ENCODE measurements around the gene C10orf143.

The C10orf143 gene

DNA sequence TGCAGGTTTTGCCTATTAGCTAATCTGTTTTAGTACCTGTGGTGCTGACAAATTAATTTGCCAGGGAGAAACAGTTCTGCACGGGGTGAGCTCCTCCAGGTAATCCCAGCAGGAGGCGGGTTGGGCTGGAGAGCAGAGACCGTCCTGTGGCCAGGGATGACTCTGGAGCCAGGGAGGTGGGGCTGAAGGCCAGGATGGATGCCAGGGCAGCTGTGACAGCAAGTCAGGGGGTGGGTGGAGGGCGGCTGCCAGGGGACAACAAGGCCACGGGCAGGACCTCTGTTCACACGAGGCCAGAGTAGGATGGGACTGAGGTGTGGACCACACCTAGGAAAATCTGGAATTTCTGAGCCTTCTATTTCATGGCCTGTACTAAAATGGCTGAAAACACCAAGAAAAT, 48.9 kb downstream of the C10orf143 start:
- Histone ChIP-seq H3K27me3 (replicated peaks) (no peaks in the 10 kb centered on the region), H3K4me3 (ENCODE audit: low read depth, low read length) (no peak overlapping the region), H3K27ac (no peak overlapping the region), H3K36me3 (replicated peaks) (no peaks in the 10 kb centered on the region)
- TF ChIP-seq, protein P1, sequence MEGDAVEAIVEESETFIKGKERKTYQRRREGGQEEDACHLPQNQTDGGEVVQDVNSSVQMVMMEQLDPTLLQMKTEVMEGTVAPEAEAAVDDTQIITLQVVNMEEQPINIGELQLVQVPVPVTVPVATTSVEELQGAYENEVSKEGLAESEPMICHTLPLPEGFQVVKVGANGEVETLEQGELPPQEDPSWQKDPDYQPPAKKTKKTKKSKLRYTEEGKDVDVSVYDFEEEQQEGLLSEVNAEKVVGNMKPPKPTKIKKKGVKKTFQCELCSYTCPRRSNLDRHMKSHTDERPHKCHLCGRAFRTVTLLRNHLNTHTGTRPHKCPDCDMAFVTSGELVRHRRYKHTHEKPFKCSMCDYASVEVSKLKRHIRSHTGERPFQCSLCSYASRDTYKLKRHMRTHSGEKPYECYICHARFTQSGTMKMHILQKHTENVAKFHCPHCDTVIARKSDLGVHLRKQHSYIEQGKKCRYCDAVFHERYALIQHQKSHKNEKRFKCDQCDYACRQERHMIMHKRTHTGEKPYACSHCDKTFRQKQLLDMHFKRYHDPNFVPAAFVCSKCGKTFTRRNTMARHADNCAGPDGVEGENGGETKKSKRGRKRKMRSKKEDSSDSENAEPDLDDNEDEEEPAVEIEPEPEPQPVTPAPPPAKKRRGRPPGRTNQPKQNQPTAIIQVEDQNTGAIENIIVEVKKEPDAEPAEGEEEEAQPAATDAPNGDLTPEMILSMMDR (IDR thresholded peaks at IDR 0.05; ENCODE audit: low read depth, low read length, missing control alignments) = no peak
- in situ Hi-C loops (cut with HindIII; ENCODE audit: low pct_ligation_motif_present, low sequenced_read_pairs) = no loop called here
- no peak for DNase-seq

DNA sequence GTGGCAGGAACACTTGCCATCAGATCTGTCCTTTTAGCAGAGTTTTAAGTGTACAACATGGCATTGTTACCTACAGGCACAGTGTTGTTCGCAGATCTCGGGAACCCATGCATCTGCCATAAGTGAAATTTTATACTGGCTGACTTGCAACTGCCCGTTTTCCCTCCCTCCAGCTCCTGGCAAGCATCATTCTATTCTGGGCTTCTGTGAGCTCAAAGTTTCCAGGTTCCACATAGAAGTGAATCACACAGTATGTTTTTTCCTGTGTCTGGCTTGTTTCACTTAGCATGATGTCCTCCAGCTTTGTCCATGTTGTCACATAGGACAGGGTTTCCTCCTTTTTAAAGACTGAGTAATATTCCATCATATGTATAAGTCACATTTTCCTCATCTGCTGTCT, 56.6 kb downstream of the C10orf143 start:
- Histone ChIP-seq H3K27me3 (replicated peaks) (no peaks in the 10 kb centered on the region), H3K4me3 (ENCODE audit: low read depth, low read length) (no peak overlapping the region)
- in situ Hi-C loops (cut with HindIII; ENCODE audit: low pct_ligation_motif_present, low sequenced_read_pairs) = no loop called here

DNA sequence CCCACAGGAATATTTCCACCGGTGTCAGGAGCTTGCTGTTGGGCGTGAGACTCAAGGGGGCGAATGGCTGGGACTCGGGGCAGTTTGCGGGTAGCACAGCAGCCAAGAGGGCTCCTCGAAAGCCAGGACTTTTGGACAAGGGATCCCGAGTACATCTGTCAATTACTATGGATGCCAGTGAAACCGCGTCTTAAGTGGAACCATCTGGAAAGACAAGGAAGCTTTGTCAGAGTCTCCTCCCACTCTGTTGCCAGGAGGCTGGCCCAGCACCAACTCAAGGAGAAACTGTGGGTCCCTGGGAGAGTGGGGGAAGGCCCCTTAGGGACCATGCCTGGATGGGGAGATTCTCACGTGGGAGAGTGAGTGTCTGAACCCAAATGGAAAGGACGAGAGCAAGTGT, 57.1 kb downstream of the C10orf143 start:
- H3K27me3 ChIP-seq (replicated peaks) = no peaks in the 10 kb centered on the region
- H3K27ac ChIP-seq = no peak overlapping the region
- TF ChIP-seq, protein P1 (IDR thresholded peaks at IDR 0.05; ENCODE audit: low read depth, low read length, missing control alignments) = no peak
- no peak for DNase-seq
- no peak overlapping the region for H3K4me3 ChIP-seq (ENCODE audit: low read depth, low read length)
- in situ Hi-C loops (cut with HindIII; ENCODE audit: low pct_ligation_motif_present, low sequenced_read_pairs) = no loop called here
- H3K36me3 ChIP-seq (replicated peaks) = no peaks in the 10 kb centered on the region

More for the DNA sequence above, 56.6 kb downstream of the C10orf143 start:
- no peaks in the 10 kb centered on the region for H3K36me3 ChIP-seq (replicated peaks)
- DNase-seq = no peak
- no peak overlapping the region for H3K27ac ChIP-seq
- TF ChIP-seq, protein P1 (IDR thresholded peaks at IDR 0.05; ENCODE audit: low read depth, low read length, missing control alignments) = no peak

DNA sequence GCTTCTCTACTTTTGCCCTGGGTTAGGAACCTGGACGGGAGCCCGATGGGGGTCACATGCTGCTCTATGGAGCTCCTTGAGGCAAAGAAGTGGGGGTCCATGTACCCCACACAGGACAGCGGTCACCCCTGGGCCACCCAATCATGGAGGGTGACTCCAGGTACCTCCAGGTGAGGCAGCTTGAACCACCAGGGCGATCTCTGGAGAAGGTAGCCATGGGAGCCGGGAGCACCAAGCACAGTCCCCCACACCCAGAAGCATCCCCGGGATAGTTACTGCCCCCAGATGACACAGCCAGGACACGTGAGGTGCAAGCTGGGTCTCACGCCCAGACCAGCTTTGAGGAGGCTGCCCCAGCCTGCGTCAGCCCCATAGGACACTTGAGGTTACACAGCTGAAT, 58.4 kb downstream of the C10orf143 start:
- in situ Hi-C loops (cut with HindIII; ENCODE audit: low pct_ligation_motif_present, low sequenced_read_pairs) = no loop called here
- Histone ChIP-seq H3K36me3 (replicated peaks) (no peaks in the 10 kb centered on the region), H3K4me3 (ENCODE audit: low read depth, low read length) (no peak overlapping the region), H3K27me3 (replicated peaks) (no peaks in the 10 kb centered on the region), H3K27ac (no peak overlapping the region)
- no peak for DNase-seq
- TF ChIP-seq, protein P1 (IDR thresholded peaks at IDR 0.05; ENCODE audit: low read depth, low read length, missing control alignments) = no peak

DNA sequence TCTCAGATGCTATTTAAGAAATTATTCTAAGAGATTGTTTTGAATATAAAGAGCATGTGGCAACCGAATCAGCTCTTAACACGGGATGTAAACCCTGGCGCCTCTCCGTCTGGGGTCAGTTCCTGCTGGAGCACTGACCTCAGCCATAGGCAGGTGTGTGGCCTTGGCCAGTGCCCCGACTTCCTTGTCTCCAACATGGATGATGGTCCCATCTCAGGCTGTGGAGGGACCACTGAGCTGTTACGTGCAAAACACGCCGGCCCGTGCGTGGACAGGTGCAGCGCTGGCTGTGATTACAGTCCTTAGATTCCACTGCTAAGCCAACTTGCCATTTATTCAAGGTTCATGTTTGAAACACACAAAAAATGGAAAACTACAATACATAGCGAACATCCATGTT, 59.9 kb downstream of the C10orf143 start:
- Histone ChIP-seq H3K27me3 (replicated peaks) (no peaks in the 10 kb centered on the region), H3K36me3 (replicated peaks) (no peaks in the 10 kb centered on the region), H3K4me3 (ENCODE audit: low read depth, low read length) (no peak overlapping the region), H3K27ac (no peak overlapping the region)
- DNase-seq = no peak
- in situ Hi-C loops (cut with HindIII; ENCODE audit: low pct_ligation_motif_present, low sequenced_read_pairs) = no loop called here
- TF ChIP-seq, protein P1 (IDR thresholded peaks at IDR 0.05; ENCODE audit: low read depth, low read length, missing control alignments) = no peak

DNA sequence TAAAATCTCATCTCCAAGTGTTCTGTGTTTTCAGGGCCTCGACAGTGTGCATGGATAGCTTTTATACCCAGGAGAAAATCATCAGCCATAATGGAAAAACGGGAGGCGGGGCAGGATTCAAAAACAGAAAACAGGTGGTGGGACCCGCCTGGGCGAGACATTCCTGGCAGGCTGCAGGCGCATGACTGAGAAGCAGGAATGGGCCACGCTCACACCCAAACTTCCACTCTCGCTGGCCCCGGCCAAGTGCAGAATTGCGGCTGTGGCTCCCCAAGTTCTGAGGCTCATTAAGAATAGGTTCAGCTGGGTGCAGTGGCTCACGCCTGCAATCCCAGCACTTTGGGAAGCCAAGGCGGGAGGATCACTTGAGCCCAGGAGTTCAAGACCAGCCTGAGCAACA, 60.6 kb downstream of the C10orf143 start:
- no peaks in the 10 kb centered on the region for H3K36me3 ChIP-seq (replicated peaks)
- no peaks in the 10 kb centered on the region for H3K27me3 ChIP-seq (replicated peaks)
- no peak overlapping the region for H3K27ac ChIP-seq
- DNase-seq = no peak
- in situ Hi-C loops (cut with HindIII; ENCODE audit: low pct_ligation_motif_present, low sequenced_read_pairs) = no loop called here
- TF ChIP-seq, protein P1 (IDR thresholded peaks at IDR 0.05; ENCODE audit: low read depth, low read length, missing control alignments) = no peak
- H3K4me3 ChIP-seq (ENCODE audit: low read depth, low read length) = no peak overlapping the region

All from brain microvascular endothelial cell (primary cell).